GM21528 (cell line): Measurements from ENCODE around the gene FAAP20.
"Not testable (repeated sequence)": the region's sequence is repeated elsewhere in the genome, so short reads cannot be mapped to it uniquely, and the experiment has no call there.

Experiments
- ATAC-seq: cut with Tn5 transposase; IDR thresholded peaks from one replicate; pipeline ENCODE4 v1.9.1; 2021; ENCODE audit warnings: mild to moderate bottlenecking, moderate library complexity; ENCODE audit not compliant: unreplicated experiment, low FRiP score

Gene FAAP20

GRCh38 chr1:2165646-2166045, 28.9 kb downstream of the FAAP20 start:
- ATAC-seq = no peak

DNA sequence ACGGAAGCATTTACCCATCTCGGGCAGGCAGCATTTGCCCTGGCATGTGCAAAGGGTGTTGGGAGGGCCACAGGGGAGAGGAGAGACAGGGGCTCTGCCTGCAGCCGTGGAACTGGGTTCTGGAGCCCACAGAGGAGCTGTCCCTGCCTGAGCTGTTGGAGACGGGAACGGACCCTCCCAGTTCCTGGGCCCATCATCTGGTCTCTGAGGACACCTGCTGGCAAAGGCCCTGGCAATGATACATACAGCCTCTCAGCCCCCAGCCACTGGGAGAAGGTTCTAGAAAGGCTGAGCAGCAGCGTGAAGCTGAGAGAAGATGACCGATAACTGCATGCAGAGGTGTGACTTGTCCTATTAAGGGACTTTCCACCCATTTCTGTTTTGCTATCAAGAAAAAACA, 31.4 kb downstream of the FAAP20 start:
- ATAC-seq = no peak

DNA sequence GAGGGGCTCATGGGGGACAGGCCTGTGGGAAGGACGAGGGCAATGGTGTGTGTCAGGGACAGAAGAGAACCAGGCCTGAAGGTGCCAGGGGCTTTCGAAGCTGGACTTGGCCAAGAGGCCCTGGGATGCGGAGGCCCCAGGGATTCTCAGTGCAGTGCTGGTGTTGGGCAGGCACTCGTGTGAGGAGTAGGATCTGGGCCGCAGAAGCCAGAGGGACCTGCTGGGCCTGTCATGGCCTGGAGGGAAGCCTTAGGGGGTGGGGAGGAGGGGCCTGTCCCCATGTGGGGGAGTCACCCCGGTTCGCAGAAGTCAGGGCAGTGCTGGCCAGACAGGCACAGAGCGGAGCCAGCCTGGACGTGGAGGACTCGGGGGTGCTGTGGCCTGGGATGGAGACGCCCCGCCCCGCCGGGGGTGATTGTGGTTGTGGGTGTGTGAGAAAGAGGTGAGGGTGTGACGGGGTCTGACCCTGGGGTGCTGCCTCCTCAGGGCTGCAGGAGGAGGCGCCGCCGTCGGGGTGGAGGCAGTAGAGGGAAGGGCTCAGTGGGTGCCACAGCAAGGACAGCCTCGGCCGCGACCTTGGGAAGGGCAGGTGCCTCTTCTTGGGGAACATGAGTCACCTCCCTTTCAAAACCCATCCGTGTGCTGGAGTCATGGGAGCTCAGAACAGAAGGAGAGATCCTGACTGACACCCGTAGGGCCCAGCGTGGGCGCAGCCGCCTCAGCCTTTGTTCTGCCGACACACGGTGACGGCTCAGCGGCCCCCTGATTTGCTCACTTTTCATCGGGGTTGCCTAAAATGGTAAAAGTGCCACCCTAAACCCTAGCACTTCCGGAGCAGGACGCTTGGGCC, 33.9 kb downstream of the FAAP20 start:
- no peak for ATAC-seq

DNA sequence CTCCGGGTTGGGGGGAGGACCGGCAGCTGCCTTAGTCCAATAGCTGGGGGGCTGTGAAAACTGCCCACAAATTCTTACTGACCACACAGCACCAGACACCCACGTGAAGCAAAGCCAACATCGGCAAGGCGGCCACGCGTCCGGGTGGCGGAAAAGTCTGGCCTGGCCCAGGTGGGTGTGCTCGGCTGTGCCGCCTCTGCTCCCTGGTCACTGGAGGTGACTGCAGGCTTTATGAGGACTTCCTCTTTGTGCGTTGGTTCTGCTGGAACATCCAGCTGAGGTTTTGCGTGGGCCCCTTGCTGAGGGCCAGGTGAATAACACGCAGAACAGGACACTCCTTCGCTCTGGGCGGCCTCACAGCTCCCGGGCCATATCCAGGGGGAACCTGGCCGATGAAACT, 35.4 kb downstream of the FAAP20 start:
- no peak for ATAC-seq

GRCh38 chr1:2158272-2158671, 36.3 kb downstream of the FAAP20 start:
- no peak for ATAC-seq

DNA sequence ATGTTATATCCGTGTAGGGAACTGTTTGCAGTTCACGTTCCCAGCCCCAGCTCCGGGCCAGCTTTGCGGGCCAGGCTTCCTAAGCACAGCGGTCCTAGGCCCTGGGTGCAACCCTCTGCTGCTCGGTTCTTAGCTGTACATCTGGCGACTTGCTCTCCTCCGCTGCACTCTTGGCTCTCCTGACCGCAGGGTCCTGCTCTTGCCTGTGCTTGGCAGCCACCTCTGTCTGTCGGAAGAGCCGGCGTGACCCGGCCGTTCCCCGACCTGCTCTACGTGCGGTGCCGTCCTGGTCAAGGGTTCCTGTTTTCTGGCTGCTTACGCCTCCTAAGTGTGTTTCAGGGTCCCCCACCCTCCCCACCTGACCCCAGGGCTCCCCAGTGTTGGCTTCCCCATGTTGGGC, 36.7 kb downstream of the FAAP20 start:
- no peak for ATAC-seq

DNA sequence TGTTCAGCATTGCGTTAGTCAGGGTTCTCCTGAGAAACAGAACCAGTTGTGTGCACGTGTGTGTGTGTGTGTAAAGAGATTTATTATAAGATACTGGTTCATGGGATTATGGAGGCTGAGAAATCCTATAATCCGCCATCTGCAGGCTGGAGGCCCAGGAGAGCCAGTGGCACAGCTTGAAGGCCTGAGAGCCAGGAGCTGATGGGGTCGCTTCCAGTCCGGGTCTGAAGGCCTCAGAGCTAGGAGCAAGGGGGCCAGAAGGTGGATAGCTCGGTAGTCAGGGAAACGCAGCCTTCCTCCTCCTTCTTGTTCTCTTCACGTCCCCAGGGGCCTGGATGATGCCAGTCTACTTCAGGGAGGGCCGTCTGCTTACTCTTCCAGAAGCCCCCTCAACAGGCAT, 37.7 kb downstream of the FAAP20 start:
- no peak for ATAC-seq

GRCh38 chr1:2155788-2156187, 38.8 kb downstream of the FAAP20 start:
- no peak for ATAC-seq

- no peak for ATAC-seq
These were observed 39.4 kb downstream of the FAAP20 start for GRCh38 chr1:2155147-2155598.

DNA sequence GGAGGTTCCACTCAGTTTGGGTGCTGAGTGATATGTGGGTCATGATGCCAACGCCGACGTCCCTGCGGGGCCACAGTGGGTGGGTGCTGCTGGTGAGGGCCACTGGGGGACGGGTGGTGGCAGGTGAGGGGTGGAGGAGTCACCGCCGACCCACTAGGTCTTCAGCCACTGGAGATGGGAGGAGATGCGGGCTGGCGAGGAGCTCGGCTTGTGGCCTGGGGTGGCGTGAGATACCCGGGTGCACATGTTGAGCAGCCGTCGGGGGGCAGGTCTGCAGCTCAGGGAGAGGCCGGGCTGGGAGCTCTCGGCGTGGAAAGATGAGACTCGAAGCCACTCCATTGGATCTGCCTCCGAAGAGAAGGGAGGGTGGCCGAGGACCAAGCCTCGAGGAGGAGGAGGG, 40.5 kb downstream of the FAAP20 start:
- ATAC-seq = no peak

- ATAC-seq = no peak
These were observed 41.6 kb downstream of the FAAP20 start for GRCh38 chr1:2152954-2153353.

DNA sequence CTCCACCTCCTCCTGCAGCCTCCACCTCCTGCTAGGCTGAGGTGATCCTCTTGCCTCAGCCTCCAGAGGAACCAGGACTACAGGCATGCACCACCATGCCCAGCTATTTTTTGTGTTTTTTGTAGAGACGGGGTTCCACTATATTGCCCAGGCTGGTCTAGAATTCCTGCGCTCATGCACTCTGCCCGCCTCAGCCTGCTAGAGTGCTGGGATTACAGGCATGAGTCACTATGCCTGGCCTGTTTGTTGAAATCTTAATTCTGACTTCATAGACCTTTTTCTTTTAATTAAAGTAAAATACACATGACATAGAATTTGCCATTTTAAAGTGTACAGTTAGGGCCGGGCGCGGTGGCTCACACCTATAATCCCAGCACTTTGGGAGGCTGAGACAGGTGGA, 42.7 kb downstream of the FAAP20 start:
- ATAC-seq = no peak

- ATAC-seq = no peak
These were observed 43.3 kb downstream of the FAAP20 start for GRCh38 chr1:2151252-2151651.

GRCh38 chr1:2150801-2151200, 43.8 kb downstream of the FAAP20 start:
- ATAC-seq = no peak

GRCh38 chr1:2148691-2149090, 45.9 kb downstream of the FAAP20 start:
- ATAC-seq = no peak

- ATAC-seq = not testable (repeated sequence)
These were observed 46.7 kb downstream of the FAAP20 start for GRCh38 chr1:2147869-2148268.

GRCh38 chr1:2146836-2147517, 47.6 kb downstream of the FAAP20 start:
- no peak for ATAC-seq

DNA sequence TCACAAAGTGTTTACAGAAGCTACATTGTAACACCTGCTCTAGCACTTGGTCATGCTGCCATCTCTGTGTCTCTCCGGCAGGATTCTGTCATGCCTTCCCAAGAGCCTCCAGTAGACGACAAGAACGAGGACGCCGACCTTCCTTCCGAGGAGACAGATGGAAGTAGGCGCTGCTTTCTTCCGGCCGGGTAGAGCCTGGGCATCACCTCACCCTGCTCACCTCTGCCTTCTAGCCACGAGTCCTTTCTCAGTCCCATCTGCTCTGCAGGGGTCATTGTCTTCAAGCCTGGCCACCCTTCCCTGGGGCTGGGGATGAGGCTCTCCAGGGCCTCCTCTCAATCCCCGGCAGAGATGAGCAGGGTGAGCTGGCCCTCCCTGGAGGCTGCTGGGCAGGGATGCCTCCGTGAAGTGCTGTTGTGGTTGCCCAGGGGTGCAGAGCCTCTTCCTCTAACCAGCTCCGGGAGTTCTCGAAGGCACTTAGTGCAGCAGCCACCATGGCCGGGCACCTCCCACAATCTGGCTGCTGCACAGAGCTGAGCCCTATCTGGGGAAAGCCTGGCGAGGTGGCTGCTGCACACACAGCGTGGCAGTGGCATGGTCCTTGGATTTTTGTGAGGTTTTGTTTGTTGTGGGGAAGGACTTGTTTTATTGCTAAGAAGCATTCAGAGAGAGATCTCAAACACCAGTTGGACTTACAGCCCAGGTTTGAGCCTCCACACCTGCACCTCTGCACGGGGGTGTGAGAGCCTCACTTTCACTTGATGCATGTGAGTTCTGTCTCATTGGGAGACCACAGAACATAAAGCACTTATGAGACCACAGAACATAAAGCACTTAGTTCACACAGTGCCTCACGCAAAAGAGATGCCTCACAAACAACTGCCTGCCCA, 48.4 kb downstream of the FAAP20 start:
- ATAC-seq = no peak

GRCh38 chr1:2144501-2145090, 50.0 kb downstream of the FAAP20 start:
- ATAC-seq = no peak

DNA sequence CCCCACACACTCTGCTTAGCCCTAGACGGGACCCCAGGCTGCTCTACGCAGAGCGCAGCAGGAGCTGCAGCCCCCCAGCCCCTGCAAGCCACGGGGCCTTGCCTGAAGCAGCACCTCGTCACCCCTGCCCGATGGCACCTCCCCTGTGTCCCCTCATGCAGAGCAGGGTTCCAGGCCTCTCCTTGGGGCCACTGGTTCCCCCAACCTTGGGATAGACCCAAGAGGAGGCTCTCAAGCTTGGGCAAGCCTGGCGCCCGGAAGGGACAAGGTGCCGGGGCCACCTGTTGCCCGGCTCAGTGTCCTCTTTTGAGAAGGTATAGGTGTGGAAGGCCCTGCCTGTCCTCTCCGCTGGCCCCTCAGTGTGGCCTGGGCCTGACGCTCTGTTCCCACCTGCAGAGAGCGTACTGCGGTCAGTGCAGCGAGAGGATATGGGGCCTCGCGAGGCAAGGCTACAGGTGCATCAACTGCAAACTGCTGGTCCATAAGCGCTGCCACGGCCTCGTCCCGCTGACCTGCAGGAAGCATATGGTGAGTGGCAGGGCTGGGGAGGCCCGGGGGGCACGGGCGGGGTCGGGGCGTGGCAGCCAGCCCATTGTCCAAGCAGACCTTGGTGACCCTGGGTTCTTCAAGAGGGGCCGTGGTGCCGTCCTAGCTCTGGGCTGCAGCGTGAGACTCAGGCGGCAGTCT, 50.6 kb downstream of the FAAP20 start:
- no peak for ATAC-seq
